Right atrium auricular region (tissue), 2 donors: ENCODE measurements around the gene PPP4C. TPM values are rescaled to one million over a fixed set of nuclear protein-coding genes. Genes with fewer than 3 reads are reported as not detected.

Source experiments
- DNase-seq: peaks from one replicate; pipeline ENCODE4 v3.0.0-alpha.2; 2019; ENCODE audit warnings: low spot score
- H3K27ac ChIP-seq, 2 donors: fragments of 200-600 bp; sonication (generic); 1 replicate in 1 of 2; 2 replicates in 1 of 2; pipeline ENCODE4 v1.5.1; 2016 to 2019
- H3K27me3 ChIP-seq, 2 donors: fragments of 200-600 bp; sonication (generic); one replicate each; pipeline versions ENCODE4 v1.5.1 to v1.6.0; 2017 to 2019
- H3K36me3 ChIP-seq: fragments of 200-600 bp; sonication (generic); one replicate; pipeline ENCODE4 v1.5.1; 2016
- H3K4me1 ChIP-seq, 2 donors: fragments of 200-600 bp; sonication (generic); one replicate each; pipeline versions ENCODE4 v1.5.1 to v1.6.0; 2017 to 2019
- H3K4me3 ChIP-seq, 2 donors: fragments of 200-600 bp; sonication (generic); 1 replicate in 1 of 2; 2 replicates in 1 of 2; pipeline ENCODE4 v1.5.1; 2017 to 2019; ENCODE audit warnings: mild to moderate bottlenecking in 1 of 2, moderate library complexity in 1 of 2
- H3K9me3 ChIP-seq, 2 donors: fragments of 200-600 bp; sonication (generic); one replicate each; pipeline ENCODE4 v1.5.1; 2019
- CTCF ChIP-seq, 2 donors: fragments of 200-600 bp; sonication (generic); IDR thresholded peaks; one replicate each; pipeline ENCODE4 v1.5.1; 2019; ENCODE audit warnings: antibody characterized with exemption in 2 of 2
- total RNA-seq, 2 donors: library from RNA; depleted of rRNA; stranded (reverse); fragments of >200 nt; gene quantifications; one replicate each; pipeline ENCODE4 v1.1.0, GENCODE V29; 2016

Gene PPP4C
- total RNA-seq, 2 donors from 2014 or later, result 23.2 to 32.7 TPM

DNA sequence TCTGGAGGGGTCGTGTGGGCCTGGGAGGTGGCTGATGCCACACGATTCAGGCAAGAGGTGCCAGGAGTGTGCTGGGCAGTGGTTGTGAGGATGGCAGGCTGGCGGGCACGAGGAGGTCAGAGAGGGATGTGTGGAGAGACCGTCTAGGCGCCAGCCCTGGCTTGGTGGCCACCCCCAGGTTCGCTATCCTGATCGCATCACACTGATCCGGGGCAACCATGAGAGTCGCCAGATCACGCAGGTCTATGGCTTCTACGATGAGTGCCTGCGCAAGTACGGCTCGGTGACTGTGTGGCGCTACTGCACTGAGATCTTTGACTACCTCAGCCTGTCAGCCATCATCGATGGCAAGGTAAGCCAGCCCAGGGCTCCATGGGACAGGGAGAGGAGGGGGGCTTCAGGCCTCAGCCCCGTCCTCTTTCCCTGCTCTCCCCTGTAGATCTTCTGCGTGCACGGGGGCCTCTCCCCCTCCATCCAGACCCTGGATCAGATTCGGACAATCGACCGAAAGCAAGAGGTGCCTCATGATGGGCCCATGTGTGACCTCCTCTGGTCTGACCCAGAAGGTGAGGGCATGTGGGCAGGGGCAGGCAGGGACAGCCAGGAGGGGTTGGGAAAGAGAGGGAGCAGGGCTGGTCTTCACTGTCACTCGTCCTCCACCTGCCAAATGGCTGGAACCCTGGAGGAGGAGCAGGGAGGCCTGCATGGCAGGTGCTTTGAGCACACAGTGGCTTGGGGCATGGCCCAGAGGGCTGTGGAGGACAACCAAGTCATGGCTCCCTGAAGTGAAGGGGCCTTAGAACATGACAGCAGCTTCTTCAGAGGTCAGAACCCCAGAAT lies 7.6 kb downstream of the PPP4C start:
- DNase-seq, result no peak
- no peak overlapping the region for H3K27ac ChIP-seq
- H3K9me3 ChIP-seq, result no peaks in the 10 kb centered on the region
- no peak for TF ChIP-seq CTCF (IDR thresholded peaks at IDR 0.05)
- H3K4me3 ChIP-seq, result no peak overlapping the region
- no peaks in the 10 kb centered on the region for H3K27me3 ChIP-seq
- H3K36me3 ChIP-seq, result peaks cover 63% of the 10 kb centered on the region
- H3K4me1 ChIP-seq, result peaks cover 0 to 15% of the 10 kb centered on the region in 2 donors

- Histone ChIP-seq H3K36me3 (peaks cover 59% of the 10 kb centered on the region), H3K27ac (peak overlapping the region in 1 of 2 donors; percentile 61), H3K27me3 (no peaks in the 10 kb centered on the region), H3K4me3 (no peak overlapping the region), H3K4me1 (peaks cover 0 to 11% of the 10 kb centered on the region in 2 donors), H3K9me3 (no peaks in the 10 kb centered on the region)
- DNase-seq, result no peak
- TF ChIP-seq CTCF (IDR thresholded peaks at IDR 0.05), result no peak
Measured at GRCh38 chr16:30084096-30084815, 8.5 kb downstream of the PPP4C start.

- H3K36me3 ChIP-seq, result peaks cover 54% of the 10 kb centered on the region
- H3K27ac ChIP-seq, result peak overlapping the region in 1 of 2 donors; percentile 61
Measured at GRCh38 chr16:30084816-30085159, 9.0 kb downstream of the PPP4C start.

GRCh38 chr16:30085247-30085646 lies 9.5 kb downstream of the PPP4C start:
- H3K4me1 ChIP-seq, result peaks cover 0 to 11% of the 10 kb centered on the region in 2 donors
- no peak for DNase-seq
- no peak for TF ChIP-seq CTCF (IDR thresholded peaks at IDR 0.05)
- no peaks in the 10 kb centered on the region for H3K9me3 ChIP-seq
- no peak overlapping the region for H3K4me3 ChIP-seq
- peak overlapping the region; percentile 12 to 61 for H3K27ac ChIP-seq
- no peaks in the 10 kb centered on the region for H3K27me3 ChIP-seq
- peaks cover 52% of the 10 kb centered on the region for H3K36me3 ChIP-seq

More at GRCh38 chr16:30084816-30085159, 9.0 kb downstream of the PPP4C start:
- no peak for DNase-seq
- H3K4me3 ChIP-seq, result no peak overlapping the region
- H3K4me1 ChIP-seq, result peaks cover 0 to 11% of the 10 kb centered on the region in 2 donors
- no peaks in the 10 kb centered on the region for H3K27me3 ChIP-seq
- TF ChIP-seq CTCF (IDR thresholded peaks at IDR 0.05), result no peak
- no peaks in the 10 kb centered on the region for H3K9me3 ChIP-seq

DNA sequence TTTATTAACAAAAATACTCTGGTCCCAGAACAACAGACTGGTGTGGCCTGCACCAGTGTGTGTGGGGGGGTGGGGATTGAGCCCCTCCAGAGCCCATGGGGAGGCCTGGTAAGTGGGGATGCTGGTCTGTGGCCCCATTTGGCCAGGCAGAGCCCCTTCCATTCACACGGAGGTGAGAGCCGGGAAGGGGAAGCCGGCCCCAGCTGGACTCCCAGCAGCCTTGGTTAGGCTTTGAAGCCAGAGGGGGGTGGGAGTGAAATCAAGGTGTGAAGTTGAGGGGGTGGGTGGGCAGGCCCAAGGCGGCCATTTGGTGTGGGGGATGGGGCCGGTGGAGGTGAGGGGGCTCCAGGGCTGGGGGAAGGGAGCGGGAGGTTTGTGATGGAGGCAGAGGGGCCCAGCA lies 10.0 kb downstream of the PPP4C start:
- H3K4me1 ChIP-seq, result peaks cover 0 to 12% of the 10 kb centered on the region in 2 donors
- peaks cover 47% of the 10 kb centered on the region for H3K36me3 ChIP-seq
- peak overlapping the region; percentile 12 to 61 for H3K27ac ChIP-seq
- DNase-seq, result no peak
- no peak overlapping the region for H3K4me3 ChIP-seq
- no peak for TF ChIP-seq CTCF (IDR thresholded peaks at IDR 0.05)
- no peaks in the 10 kb centered on the region for H3K27me3 ChIP-seq
- H3K9me3 ChIP-seq, result no peaks in the 10 kb centered on the region
